IPS DF 4.7 (cell line): ENCODE results near the gene DGKI.
"Not testable (repeated sequence)": the region's sequence is repeated elsewhere in the genome, so short reads cannot be mapped to it uniquely, and the experiment has no call there.

Experiments used
- DNase-seq: peaks from one replicate; pipeline ENCODE4 v3.0.0-alpha.2; 2013; ENCODE audit warnings: low spot score; ENCODE audit errors: extremely low read depth

DGKI gene

GRCh38 chr7:137476937-137477336 is 369.8 kb downstream of the DGKI start:
- DNase-seq: no peak

- no peak for DNase-seq
These were observed 370.8 kb downstream of the DGKI start for GRCh38 chr7:137475966-137476365.

- no peak for DNase-seq
These were observed 372.2 kb downstream of the DGKI start for GRCh38 chr7:137474540-137475026.

- no peak for DNase-seq
These were observed 375.6 kb downstream of the DGKI start for GRCh38 chr7:137471128-137471527.

- no peak for DNase-seq
These were observed 376.9 kb downstream of the DGKI start for GRCh38 chr7:137469858-137470257.

GRCh38 chr7:137469191-137469811 is 377.5 kb downstream of the DGKI start:
- DNase-seq: no peak

- no peak for DNase-seq
These were observed 383.9 kb downstream of the DGKI start for GRCh38 chr7:137462847-137463246.

- no peak for DNase-seq
These were observed 384.6 kb downstream of the DGKI start for GRCh38 chr7:137462074-137462715.

- no peak for DNase-seq
These were observed 388.4 kb downstream of the DGKI start for GRCh38 chr7:137458399-137458798.

- DNase-seq: no peak
These were observed 392.0 kb downstream of the DGKI start for GRCh38 chr7:137454767-137455166.

- no peak for DNase-seq
These were observed 392.5 kb downstream of the DGKI start for GRCh38 chr7:137454246-137454724.

- no peak for DNase-seq
These were observed 393.4 kb downstream of the DGKI start for GRCh38 chr7:137453356-137453755.

- DNase-seq: no peak
These were observed 397.8 kb downstream of the DGKI start for GRCh38 chr7:137449016-137449415.

GRCh38 chr7:137448572-137448971 is 398.2 kb downstream of the DGKI start:
- DNase-seq: not testable (repeated sequence)

GRCh38 chr7:137446025-137446424 is 400.7 kb downstream of the DGKI start:
- no peak for DNase-seq

- DNase-seq: no peak
These were observed 401.5 kb downstream of the DGKI start for GRCh38 chr7:137445268-137445667.

- no peak for DNase-seq
These were observed 403.2 kb downstream of the DGKI start for GRCh38 chr7:137443616-137444015.

- DNase-seq: no peak
These were observed 405.3 kb downstream of the DGKI start for GRCh38 chr7:137441451-137441850.

GRCh38 chr7:137439829-137440825 is 406.6 kb downstream of the DGKI start:
- no peak for DNase-seq

GRCh38 chr7:137434946-137435345 is 411.8 kb downstream of the DGKI start:
- no peak for DNase-seq

GRCh38 chr7:137434530-137434929 is 412.2 kb downstream of the DGKI start:
- DNase-seq: no peak

GRCh38 chr7:137423321-137423720 is 423.5 kb downstream of the DGKI start:
- DNase-seq: no peak
